Measurements from ENCODE around the gene EIF2B1. TPM values are rescaled to one million over a fixed set of nuclear protein-coding genes. Genes with fewer than 3 reads are reported as not detected.

The EIF2B1 gene
- total RNA-seq, 1 experiment from 2014 or later = 46.5 TPM

- TF ChIP-seq ATF3 (CRISPR knock-in tag; conservative IDR thresholded peaks at IDR 0.05) = no peak
- no peak for TF ChIP-seq SOX15 (CRISPR knock-in tag; IDR thresholded peaks at IDR 0.05)
- TF ChIP-seq CDX4 (CRISPR knock-in tag; IDR thresholded peaks at IDR 0.05; ENCODE audit: borderline replicate concordance) = no peak
- TF ChIP-seq PREB (CRISPR knock-in tag; IDR thresholded peaks at IDR 0.05; ENCODE audit: borderline replicate concordance) = no peak
- TF ChIP-seq FOXJ3 (CRISPR knock-in tag; IDR thresholded peaks at IDR 0.05; ENCODE audit: borderline replicate concordance) = peak; percentile 77; the same call in 1 of the 2 replicates
- TF ChIP-seq, protein P1, sequence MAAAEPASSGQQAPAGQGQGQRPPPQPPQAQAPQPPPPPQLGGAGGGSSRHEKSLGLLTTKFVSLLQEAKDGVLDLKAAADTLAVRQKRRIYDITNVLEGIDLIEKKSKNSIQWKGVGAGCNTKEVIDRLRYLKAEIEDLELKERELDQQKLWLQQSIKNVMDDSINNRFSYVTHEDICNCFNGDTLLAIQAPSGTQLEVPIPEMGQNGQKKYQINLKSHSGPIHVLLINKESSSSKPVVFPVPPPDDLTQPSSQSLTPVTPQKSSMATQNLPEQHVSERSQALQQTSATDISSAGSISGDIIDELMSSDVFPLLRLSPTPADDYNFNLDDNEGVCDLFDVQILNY (CRISPR knock-in tag; IDR thresholded peaks at IDR 0.05) = peak; percentile 72
- no peak for TF ChIP-seq NR3C1 (CRISPR knock-in tag; conservative IDR thresholded peaks at IDR 0.05; ENCODE audit: low read depth)
- TF ChIP-seq TEAD1 (CRISPR knock-in tag; IDR thresholded peaks at IDR 0.05) = peak; percentile 73; the same call in 1 of the 2 replicates
- no peak for TF ChIP-seq ZNF219 (CRISPR knock-in tag; IDR thresholded peaks at IDR 0.05; ENCODE audit: borderline replicate concordance)
- TF ChIP-seq HMGA2 (CRISPR knock-in tag; IDR thresholded peaks at IDR 0.05) = no peak
- peak; percentile 80; the same call in 1 of the 2 replicates for TF ChIP-seq SMAD3 (CRISPR knock-in tag; IDR thresholded peaks at IDR 0.05; ENCODE audit: borderline replicate concordance)
- peak; percentile 82; the same call in 1 of the 2 replicates for TF ChIP-seq ETV6 (CRISPR knock-in tag; IDR thresholded peaks at IDR 0.05)
- TF ChIP-seq MYBL2 (CRISPR knock-in tag; IDR thresholded peaks at IDR 0.05) = peak; percentile 93
Observed at GRCh38 chr12:123601602-123602489, 31.6 kb downstream of the EIF2B1 start, which contains the start of gene DDX55 (continued).

DNA sequence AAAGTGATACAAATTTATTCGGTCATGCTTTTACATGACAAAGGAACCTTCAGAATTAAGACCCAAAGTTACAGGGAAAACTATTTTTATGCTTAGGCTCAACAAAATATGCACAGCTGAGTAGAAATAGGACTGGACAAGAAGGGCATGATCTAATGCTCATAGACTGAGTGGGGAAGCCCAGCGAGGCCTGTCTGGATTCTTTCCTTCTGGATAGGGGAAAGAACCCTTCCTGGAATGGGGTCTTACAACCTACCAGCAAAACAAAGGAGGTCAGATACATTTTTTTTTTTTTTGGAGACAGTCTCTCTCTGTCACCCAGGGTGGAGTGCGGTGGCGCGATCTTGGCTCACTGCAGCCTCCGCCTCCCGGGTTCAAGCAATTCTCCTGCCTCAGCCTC is 33.8 kb downstream of the EIF2B1 start:
- ChIA-PET POLR2A (no interaction called here), CTCF (no interaction called here)
- no peak for DNase-seq (ENCODE audit: low spot score)
- Mint-ChIP-seq H3K27me3 (ENCODE audit: low read depth) (no peaks in the 10 kb centered on the region), H3K4me3 (no peak overlapping the region), H3K4me1 (peaks cover 11% of the 10 kb centered on the region), H3K36me3 (peaks cover 38% of the 10 kb centered on the region), H3K9me3 (no peaks in the 10 kb centered on the region), H3K27ac (peak overlapping the region; percentile 58; the same call in 1 of the 2 replicates)
- ATAC-seq = no peak
- no peak for TF ChIP-seq EMX1 (CRISPR knock-in tag; IDR thresholded peaks at IDR 0.05)
- TF ChIP-seq ATF1 (CRISPR knock-in tag; IDR thresholded peaks at IDR 0.05) = no peak
- TF ChIP-seq GTF2I (CRISPR knock-in tag; conservative IDR thresholded peaks at IDR 0.05) = no peak
- TF ChIP-seq, protein P1 (CRISPR knock-in tag; IDR thresholded peaks at IDR 0.05) = no peak
- TF ChIP-seq KAT7 (CRISPR knock-in tag; IDR thresholded peaks at IDR 0.05; ENCODE audit: borderline replicate concordance) = no peak
- TF ChIP-seq RELA (CRISPR knock-in tag; IDR thresholded peaks at IDR 0.05; ENCODE audit: borderline replicate concordance) = no peak
- no peak for TF ChIP-seq CBFB (CRISPR knock-in tag; IDR thresholded peaks at IDR 0.05; ENCODE audit: low read depth)
- TF ChIP-seq, protein P2, sequence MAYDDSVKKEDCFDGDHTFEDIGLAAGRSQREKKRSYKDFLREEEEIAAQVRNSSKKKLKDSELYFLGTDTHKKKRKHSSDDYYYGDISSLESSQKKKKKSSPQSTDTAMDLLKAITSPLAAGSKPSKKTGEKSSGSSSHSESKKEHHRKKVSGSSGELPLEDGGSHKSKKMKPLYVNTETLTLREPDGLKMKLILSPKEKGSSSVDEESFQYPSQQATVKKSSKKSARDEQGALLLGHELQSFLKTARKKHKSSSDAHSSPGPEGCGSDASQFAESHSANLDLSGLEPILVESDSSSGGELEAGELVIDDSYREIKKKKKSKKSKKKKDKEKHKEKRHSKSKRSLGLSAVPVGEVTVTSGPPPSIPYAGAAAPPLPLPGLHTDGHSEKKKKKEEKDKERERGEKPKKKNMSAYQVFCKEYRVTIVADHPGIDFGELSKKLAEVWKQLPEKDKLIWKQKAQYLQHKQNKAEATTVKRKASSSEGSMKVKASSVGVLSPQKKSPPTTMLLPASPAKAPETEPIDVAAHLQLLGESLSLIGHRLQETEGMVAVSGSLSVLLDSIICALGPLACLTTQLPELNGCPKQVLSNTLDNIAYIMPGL (CRISPR knock-in tag; IDR thresholded peaks at IDR 0.05) = no peak
- TF ChIP-seq JUN (CRISPR knock-in tag; IDR thresholded peaks at IDR 0.05) = no peak
- TF ChIP-seq ZNF425 (CRISPR knock-in tag; conservative IDR thresholded peaks at IDR 0.05) = no peak
- no peak for TF ChIP-seq IRF2 (CRISPR knock-in tag; IDR thresholded peaks at IDR 0.05; ENCODE audit: borderline replicate concordance, low read depth)
- TF ChIP-seq GABPB1 (CRISPR knock-in tag; IDR thresholded peaks at IDR 0.05) = no peak
- no peak for TF ChIP-seq PREB (CRISPR knock-in tag; IDR thresholded peaks at IDR 0.05; ENCODE audit: borderline replicate concordance)
- TF ChIP-seq SMAD4 (CRISPR knock-in tag; IDR thresholded peaks at IDR 0.05) = no peak
- no peak for TF ChIP-seq ZNF396 (CRISPR knock-in tag; IDR thresholded peaks at IDR 0.05; ENCODE audit: borderline replicate concordance)

Data from WTC11 (cell line).